ENCODE measurements around the gene CLEC20A. TPM values are rescaled to one million over a fixed set of nuclear protein-coding genes. Genes with fewer than 3 reads are reported as not detected.

The CLEC20A gene
- total RNA-seq, 4 donors from 2014 or later: not detected

DNA sequence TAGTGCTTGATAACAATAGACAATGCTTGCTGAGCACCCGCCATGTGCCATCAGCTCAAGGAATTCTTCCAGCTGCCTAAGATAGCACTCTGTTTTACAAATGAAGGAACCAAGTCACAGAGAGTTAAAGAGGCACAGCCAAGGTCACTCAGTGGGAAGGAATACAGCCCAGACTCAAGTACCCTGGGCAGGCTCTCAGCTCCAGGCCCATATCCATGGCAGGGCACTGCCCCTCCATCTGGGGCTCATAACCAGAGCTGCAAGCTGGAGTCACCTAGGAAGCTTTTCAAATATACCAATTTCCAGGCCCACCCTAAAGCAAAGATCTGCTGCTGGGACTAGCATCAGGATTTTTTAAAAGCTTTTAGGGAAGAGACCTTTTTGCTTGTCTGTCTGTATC is 1.6 kb downstream of the CLEC20A start:
- no peak overlapping the region for H3K27ac ChIP-seq
- no peaks in the 10 kb centered on the region for H3K27me3 ChIP-seq
- TF ChIP-seq POLR2A (IDR thresholded peaks at IDR 0.05): no peak
- TF ChIP-seq, protein P1, sequence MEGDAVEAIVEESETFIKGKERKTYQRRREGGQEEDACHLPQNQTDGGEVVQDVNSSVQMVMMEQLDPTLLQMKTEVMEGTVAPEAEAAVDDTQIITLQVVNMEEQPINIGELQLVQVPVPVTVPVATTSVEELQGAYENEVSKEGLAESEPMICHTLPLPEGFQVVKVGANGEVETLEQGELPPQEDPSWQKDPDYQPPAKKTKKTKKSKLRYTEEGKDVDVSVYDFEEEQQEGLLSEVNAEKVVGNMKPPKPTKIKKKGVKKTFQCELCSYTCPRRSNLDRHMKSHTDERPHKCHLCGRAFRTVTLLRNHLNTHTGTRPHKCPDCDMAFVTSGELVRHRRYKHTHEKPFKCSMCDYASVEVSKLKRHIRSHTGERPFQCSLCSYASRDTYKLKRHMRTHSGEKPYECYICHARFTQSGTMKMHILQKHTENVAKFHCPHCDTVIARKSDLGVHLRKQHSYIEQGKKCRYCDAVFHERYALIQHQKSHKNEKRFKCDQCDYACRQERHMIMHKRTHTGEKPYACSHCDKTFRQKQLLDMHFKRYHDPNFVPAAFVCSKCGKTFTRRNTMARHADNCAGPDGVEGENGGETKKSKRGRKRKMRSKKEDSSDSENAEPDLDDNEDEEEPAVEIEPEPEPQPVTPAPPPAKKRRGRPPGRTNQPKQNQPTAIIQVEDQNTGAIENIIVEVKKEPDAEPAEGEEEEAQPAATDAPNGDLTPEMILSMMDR (IDR thresholded peaks at IDR 0.05): no peak
- TF ChIP-seq EP300 (IDR thresholded peaks at IDR 0.05): no peak
- no peak for TF ChIP-seq POLR2AphosphoS5 (IDR thresholded peaks at IDR 0.05)
- ATAC-seq: no peak
- no peak overlapping the region for H3K4me3 ChIP-seq
- no peaks in the 10 kb centered on the region for H3K4me1 ChIP-seq
- no peaks in the 10 kb centered on the region for H3K9me3 ChIP-seq
- WGBS, 2 donors (ENCODE audit: low coverage in 1 of 2): 100% methylated on average over 1 of the region's 1 CpG; no CpG with 5 or more reads in 1 of the 2 donors
- no peaks in the 10 kb centered on the region for H3K36me3 ChIP-seq

GRCh38 chr1:178494569-178494971 is 2.2 kb downstream of the CLEC20A start:
- no peak for ATAC-seq
- Histone ChIP-seq H3K36me3 (no peaks in the 10 kb centered on the region), H3K27ac (no peak overlapping the region), H3K4me1 (no peaks in the 10 kb centered on the region), H3K4me3 (no peak overlapping the region), H3K9me3 (no peaks in the 10 kb centered on the region), H3K27me3 (no peaks in the 10 kb centered on the region)
- TF ChIP-seq POLR2A (IDR thresholded peaks at IDR 0.05): no peak
- WGBS, 2 donors (ENCODE audit: low coverage in 1 of 2): 80 to 98% methylated on average over 1 to 7 of the region's 13 CpGs

- no peak for ATAC-seq
- 94 to 100% methylated on average over 4 to 11 of the region's 16 CpGs for WGBS, 2 donors (ENCODE audit: low coverage in 1 of 2)
- Histone ChIP-seq H3K36me3 (no peaks in the 10 kb centered on the region), H3K4me1 (no peaks in the 10 kb centered on the region), H3K27me3 (no peaks in the 10 kb centered on the region), H3K9me3 (no peaks in the 10 kb centered on the region), H3K4me3 (no peak overlapping the region), H3K27ac (no peak overlapping the region)
- no peak for TF ChIP-seq EP300 (IDR thresholded peaks at IDR 0.05)
- TF ChIP-seq, protein P1 (IDR thresholded peaks at IDR 0.05): no peak
- TF ChIP-seq POLR2AphosphoS5 (IDR thresholded peaks at IDR 0.05): no peak
- no peak for TF ChIP-seq POLR2A (IDR thresholded peaks at IDR 0.05)
These were observed 3.4 kb downstream of the CLEC20A start for GRCh38 chr1:178493301-178493741.

GRCh38 chr1:178492341-178492740 is 4.4 kb downstream of the CLEC20A start:
- 84 to 90% methylated on average over 9 to 11 of the region's 11 CpGs for WGBS, 2 donors (ENCODE audit: low coverage in 1 of 2)
- no peak for ATAC-seq
- Histone ChIP-seq H3K4me3 (no peak overlapping the region), H3K27ac (no peak overlapping the region), H3K27me3 (peaks cover 9% of the 10 kb centered on the region), H3K9me3 (no peaks in the 10 kb centered on the region), H3K4me1 (no peaks in the 10 kb centered on the region), H3K36me3 (no peaks in the 10 kb centered on the region)
- no peak for TF ChIP-seq EP300 (IDR thresholded peaks at IDR 0.05)
- TF ChIP-seq, protein P1 (IDR thresholded peaks at IDR 0.05): no peak
- TF ChIP-seq POLR2AphosphoS5 (IDR thresholded peaks at IDR 0.05): no peak
- TF ChIP-seq POLR2A (IDR thresholded peaks at IDR 0.05): no peak

GRCh38 chr1:178491721-178492120 is 5.0 kb downstream of the CLEC20A start:
- no peaks in the 10 kb centered on the region for H3K36me3 ChIP-seq
- H3K27ac ChIP-seq: no peak overlapping the region
- H3K27me3 ChIP-seq: peaks cover 15% of the 10 kb centered on the region
- H3K4me1 ChIP-seq: peaks cover 0 to 6% (median 0%) of the 10 kb centered on the region in 3 donors
- H3K4me3 ChIP-seq: no peak overlapping the region
- H3K9me3 ChIP-seq: no peaks in the 10 kb centered on the region
- no peak for ATAC-seq
- TF ChIP-seq POLR2AphosphoS5 (IDR thresholded peaks at IDR 0.05): no peak
- TF ChIP-seq, protein P1 (IDR thresholded peaks at IDR 0.05): no peak
- no peak for TF ChIP-seq POLR2A (IDR thresholded peaks at IDR 0.05)
- TF ChIP-seq EP300 (IDR thresholded peaks at IDR 0.05): no peak
- WGBS, 2 donors (ENCODE audit: low coverage in 1 of 2): no CpG with 5 or more reads among the region's 4 CpGs
